ENCODE results near the gene BCL7B.
"Not testable (repeated sequence)": the region's sequence is repeated elsewhere in the genome, so short reads cannot be mapped to it uniquely, and the experiment has no call there.

The BCL7B gene

GRCh38 chr7:73496626-73497025 is 60.9 kb downstream of the BCL7B start:
- no peak for DNase-seq (ENCODE audit: low read depth in 2 of 2)

DNA sequence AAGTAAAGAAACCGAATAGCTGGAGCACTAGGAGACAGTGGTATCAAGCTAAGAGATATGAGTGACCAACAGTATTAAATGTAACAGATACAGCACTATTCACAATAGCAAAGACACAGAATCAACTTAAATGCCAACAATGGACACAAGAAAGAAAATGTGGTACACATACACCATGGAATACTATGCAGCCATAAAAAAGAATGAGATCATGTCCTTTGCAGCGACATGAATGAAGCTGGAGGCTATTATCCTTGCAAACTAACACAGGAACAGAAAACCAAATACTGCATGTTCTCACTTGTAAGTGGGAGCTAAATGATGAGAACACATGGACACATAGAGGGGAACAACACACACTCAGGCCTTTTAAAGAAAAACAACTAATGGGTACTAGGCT is 62.0 kb downstream of the BCL7B start:
- not testable (repeated sequence) for DNase-seq (ENCODE audit: low read depth in 2 of 2)

- DNase-seq (ENCODE audit: low read depth in 2 of 2) = no peak
Measured at GRCh38 chr7:73489976-73490375, 67.5 kb downstream of the BCL7B start.

GRCh38 chr7:73487486-73487885 is 70.0 kb downstream of the BCL7B start:
- DNase-seq (ENCODE audit: low read depth in 2 of 2) = no peak
